ENCODE data around the gene TMEM87B. TPM values are rescaled to one million over a fixed set of nuclear protein-coding genes. Genes with fewer than 3 reads are reported as not detected.

The TMEM87B gene
- total and polyA plus RNA-seq, 12 donors, result 8.9 to 37.5 (median 29.1) TPM

DNA sequence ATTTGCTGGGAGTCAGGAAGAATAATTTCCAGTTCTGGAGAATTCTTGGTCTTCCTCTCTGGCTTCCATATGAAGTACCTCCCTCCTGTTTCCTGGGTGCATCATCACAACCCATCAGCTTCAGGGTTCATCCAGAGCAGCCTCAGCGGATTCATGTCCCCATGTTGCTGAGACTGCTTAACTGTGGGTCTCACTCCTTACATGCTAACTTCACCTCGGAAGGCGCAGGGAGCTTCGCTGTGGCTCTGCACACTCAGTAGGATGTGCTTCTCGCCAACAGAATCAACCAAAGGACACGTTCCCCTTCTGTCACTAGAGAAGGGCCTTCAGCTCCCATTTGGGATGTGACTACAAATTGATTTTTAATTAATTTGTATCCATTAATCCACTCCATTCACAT is 107.3 kb downstream of the TMEM87B start:
- no peaks in the 10 kb centered on the region for H3K36me3 ChIP-seq (replicated peaks in 1 of 2)
- H3K4me3 ChIP-seq, result no peak overlapping the region
- intact Hi-C loops (cut with DNase I), result no loop called here
- peak in 1 of 7 donors; percentile 1 for DNase-seq
- no peaks in the 10 kb centered on the region for H3K4me1 ChIP-seq (replicated peaks in 1 of 2)
- no peaks in the 10 kb centered on the region for H3K27me3 ChIP-seq
- H3K27ac ChIP-seq, result no peak overlapping the region
- 91 to 97% (median 93%) methylated on average over 6 of the region's 6 CpGs for WGBS, 4 donors
- no peaks in the 10 kb centered on the region for H3K9me3 ChIP-seq (replicated peaks in 1 of 3)
- TF ChIP-seq, protein P1, sequence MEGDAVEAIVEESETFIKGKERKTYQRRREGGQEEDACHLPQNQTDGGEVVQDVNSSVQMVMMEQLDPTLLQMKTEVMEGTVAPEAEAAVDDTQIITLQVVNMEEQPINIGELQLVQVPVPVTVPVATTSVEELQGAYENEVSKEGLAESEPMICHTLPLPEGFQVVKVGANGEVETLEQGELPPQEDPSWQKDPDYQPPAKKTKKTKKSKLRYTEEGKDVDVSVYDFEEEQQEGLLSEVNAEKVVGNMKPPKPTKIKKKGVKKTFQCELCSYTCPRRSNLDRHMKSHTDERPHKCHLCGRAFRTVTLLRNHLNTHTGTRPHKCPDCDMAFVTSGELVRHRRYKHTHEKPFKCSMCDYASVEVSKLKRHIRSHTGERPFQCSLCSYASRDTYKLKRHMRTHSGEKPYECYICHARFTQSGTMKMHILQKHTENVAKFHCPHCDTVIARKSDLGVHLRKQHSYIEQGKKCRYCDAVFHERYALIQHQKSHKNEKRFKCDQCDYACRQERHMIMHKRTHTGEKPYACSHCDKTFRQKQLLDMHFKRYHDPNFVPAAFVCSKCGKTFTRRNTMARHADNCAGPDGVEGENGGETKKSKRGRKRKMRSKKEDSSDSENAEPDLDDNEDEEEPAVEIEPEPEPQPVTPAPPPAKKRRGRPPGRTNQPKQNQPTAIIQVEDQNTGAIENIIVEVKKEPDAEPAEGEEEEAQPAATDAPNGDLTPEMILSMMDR (IDR thresholded peaks at IDR 0.05), result no peak
- TF ChIP-seq POLR2A (IDR thresholded peaks at IDR 0.05), result no peak

- peak in 1 of 7 donors; percentile 14 for DNase-seq
- no peak overlapping the region for H3K27ac ChIP-seq
- 89 to 96% (median 94%) methylated on average over 4 to 11 of the region's 11 CpGs for WGBS, 4 donors
- H3K27me3 ChIP-seq, result no peaks in the 10 kb centered on the region
- TF ChIP-seq, protein P1 (IDR thresholded peaks at IDR 0.05), result no peak
- no peak for TF ChIP-seq POLR2A (IDR thresholded peaks at IDR 0.05)
- no peaks in the 10 kb centered on the region for H3K36me3 ChIP-seq (replicated peaks in 1 of 2)
- no peaks in the 10 kb centered on the region for H3K4me1 ChIP-seq (replicated peaks in 1 of 2)
- intact Hi-C loops (cut with DNase I), result no loop called here
- H3K4me3 ChIP-seq, result no peak overlapping the region
- H3K9me3 ChIP-seq (replicated peaks in 1 of 3), result no peaks in the 10 kb centered on the region
Measured at GRCh38 chr2:112162956-112163355, 107.9 kb downstream of the TMEM87B start.

GRCh38 chr2:112163541-112163981 is 108.5 kb downstream of the TMEM87B start:
- H3K4me1 ChIP-seq (replicated peaks in 1 of 2), result no peaks in the 10 kb centered on the region
- DNase-seq, result peak in 1 of 7 donors; percentile 5
- H3K27me3 ChIP-seq, result no peaks in the 10 kb centered on the region
- TF ChIP-seq POLR2A (IDR thresholded peaks at IDR 0.05), result no peak
- TF ChIP-seq, protein P1 (IDR thresholded peaks at IDR 0.05), result no peak
- WGBS, 4 donors, result 70 to 87% (median 78%) methylated on average over 9 of the region's 9 CpGs
- no peak overlapping the region for H3K27ac ChIP-seq
- H3K36me3 ChIP-seq (replicated peaks in 1 of 2), result no peaks in the 10 kb centered on the region
- H3K9me3 ChIP-seq (replicated peaks in 1 of 3), result no peaks in the 10 kb centered on the region
- H3K4me3 ChIP-seq, result no peak overlapping the region
- intact Hi-C loops (cut with DNase I), result no loop called here

- no peaks in the 10 kb centered on the region for H3K27me3 ChIP-seq
- no peak overlapping the region for H3K27ac ChIP-seq
- DNase-seq, result peak in 1 of 7 donors; percentile 7
- intact Hi-C loops (cut with DNase I), result no loop called here
- WGBS, 4 donors, result 91 to 96% (median 93%) methylated on average over 10 to 11 of the region's 11 CpGs
- no peaks in the 10 kb centered on the region for H3K36me3 ChIP-seq (replicated peaks in 1 of 2)
- H3K9me3 ChIP-seq (replicated peaks in 1 of 3), result no peaks in the 10 kb centered on the region
- no peaks in the 10 kb centered on the region for H3K4me1 ChIP-seq (replicated peaks in 1 of 2)
- no peak for TF ChIP-seq POLR2A (IDR thresholded peaks at IDR 0.05)
- TF ChIP-seq, protein P1 (IDR thresholded peaks at IDR 0.05), result no peak
- H3K4me3 ChIP-seq, result no peak overlapping the region
Measured at GRCh38 chr2:112164876-112165275, 109.8 kb downstream of the TMEM87B start.

Data from adrenal gland (tissue), 12 donors.